Activated naive CD4-positive, alpha-beta T cell (primary cell): ENCODE measurements around the gene NCAPD2.

ENCODE experiments used
- DNase-seq, 4 experiments: peaks; one replicate each; lab custom pipeline; 2025; lab: John Stamatoyannopoulos, UW

NCAPD2 gene

GRCh38 chr12:6493497-6494257 lies at the start of gene NCAPD2:
NCAPD2 (plus strand) TSS chr12:6494102; CDS start chr12:6495099, 997 bp downstream.
- peak; percentile 80 to 89 (median 86) for DNase-seq

GRCh38 chr12:6444704-6445688 lies 48.9 kb upstream of the NCAPD2 start, which contains the start of gene CD27:
CD27 (plus strand) TSS chr12:6444955; CDS start chr12:6445096, 141 bp downstream.
- DNase-seq, result no peak

GRCh38 chr12:6450091-6450868 lies 43.6 kb upstream of the NCAPD2 start:
- DNase-seq, result no peak

GRCh38 chr12:6450869-6451347 lies 43.0 kb upstream of the NCAPD2 start:
- no peak for DNase-seq

- peak; percentile 31 to 60 (median 54) for DNase-seq
Measured at GRCh38 chr12:6451348-6452244, 42.3 kb upstream of the NCAPD2 start, which contains the start of gene TAPBPL. TAPBPL (plus strand) TSS chr12:6452042; CDS start chr12:6452249, 207 bp downstream.

- DNase-seq, result no peak
Measured at GRCh38 chr12:6452245-6452943, 41.5 kb upstream of the NCAPD2 start.

- DNase-seq, result no peak
Measured at GRCh38 chr12:6452944-6453630, 40.8 kb upstream of the NCAPD2 start.

- no peak for DNase-seq
Measured at GRCh38 chr12:6457220-6457945, 36.5 kb upstream of the NCAPD2 start.

- DNase-seq, result no peak
Measured at GRCh38 chr12:6458281-6459003, 35.5 kb upstream of the NCAPD2 start.

- DNase-seq, result no peak
Measured at GRCh38 chr12:6459004-6459337, 34.9 kb upstream of the NCAPD2 start.

- DNase-seq, result no peak
Measured at GRCh38 chr12:6460751-6461371, 33.0 kb upstream of the NCAPD2 start.

- DNase-seq, result peak in 3 of 4 experiments; percentile 35 to 66 (median 64)
Measured at GRCh38 chr12:6461401-6462233, 32.3 kb upstream of the NCAPD2 start.

GRCh38 chr12:6462234-6462995 lies 31.5 kb upstream of the NCAPD2 start:
- no peak for DNase-seq

- DNase-seq, result peak in 1 of 4 experiments; percentile 23
Measured at GRCh38 chr12:6463216-6463615, 30.7 kb upstream of the NCAPD2 start.

- no peak for DNase-seq
Measured at GRCh38 chr12:6463858-6464257, 30.0 kb upstream of the NCAPD2 start.

GRCh38 chr12:6464531-6464930 lies 29.4 kb upstream of the NCAPD2 start:
- no peak for DNase-seq
